CD4-positive, CD25-positive, alpha-beta regulatory T cell (primary cell): ENCODE data around the gene UBE4B. TPM values are rescaled to one million over a fixed set of nuclear protein-coding genes. Genes with fewer than 3 reads are reported as not detected.
A peak's percentile ranks its signal among the peaks of the same experiment; 100 is the strongest.

ENCODE experiments used
- ATAC-seq, 2 donors: fragments of 150-1000 bp; cut with Tn5 transposase; one replicate each; pipeline ENCODE4 v1.10.0; 2021; ENCODE audit warnings: low read depth in 2 of 2, moderate number of reproducible peaks in 2 of 2, moderate library complexity in 1 of 2
- DNase-seq, 3 donors: peaks; one replicate each; pipeline versions ENCODE4 v3.0.0 to v3.0.0-alpha.2; 2012 to 2022; ENCODE audit warnings: mixed read lengths in 1 of 3
- H3K27ac ChIP-seq: one replicate; pipeline ENCODE4 v1.7.0; 2013; ENCODE audit warnings: mild to moderate bottlenecking, low read length; ENCODE audit not compliant: insufficient read depth, poor library complexity, severe bottlenecking
- H3K27me3 ChIP-seq: one replicate; pipeline ENCODE4 v1.7.0; 2013; ENCODE audit warnings: low read length; ENCODE audit not compliant: control insufficient read depth, insufficient read depth
- H3K36me3 ChIP-seq: one replicate; pipeline ENCODE4 v1.7.0; 2013; ENCODE audit warnings: mild to moderate bottlenecking, low read length, moderate library complexity; ENCODE audit not compliant: control insufficient read depth, insufficient read depth
- H3K4me1 ChIP-seq: 2 replicates; pipeline ENCODE4 v1.7.0; 2013; ENCODE audit warnings: mild to moderate bottlenecking, low read length; ENCODE audit not compliant: insufficient read depth, control insufficient read depth, poor library complexity, severe bottlenecking
- H3K4me3 ChIP-seq: one replicate; pipeline ENCODE4 v1.7.0; 2013; ENCODE audit warnings: low read depth, mild to moderate bottlenecking, low read length, moderate library complexity
- H3K9me3 ChIP-seq, 2 experiments: 1 replicate in 1 of 2; 2 replicates in 1 of 2; pipeline ENCODE4 v1.7.0; 2013; ENCODE audit warnings: low read length in 2 of 2, mild to moderate bottlenecking in 1 of 2, moderate library complexity in 1 of 2; ENCODE audit not compliant: control insufficient read depth in 2 of 2
- H3K27ac Mint-ChIP-seq, 3 donors: one replicate each; pipeline ENCODE4 v1.8.0; 2020 to 2022; ENCODE audit warnings: mild to moderate bottlenecking in 3 of 3, mixed read lengths in 3 of 3, moderate library complexity in 2 of 3
- H3K27me3 Mint-ChIP-seq: one replicate; pipeline ENCODE4 v1.8.0; 2022; ENCODE audit warnings: mild to moderate bottlenecking, mixed read lengths
- H3K36me3 Mint-ChIP-seq: one replicate; pipeline ENCODE4 v1.8.0; 2020; ENCODE audit warnings: mixed read lengths
- H3K4me1 Mint-ChIP-seq, 4 donors: one replicate each; pipeline ENCODE4 v1.8.0; 2020 to 2022; ENCODE audit warnings: mixed read lengths in 4 of 4, mild to moderate bottlenecking in 1 of 4
- H3K4me3 Mint-ChIP-seq, 4 donors: one replicate each; pipeline ENCODE4 v1.8.0; 2020 to 2022; ENCODE audit warnings: mild to moderate bottlenecking in 4 of 4, mixed read lengths in 4 of 4, moderate library complexity in 3 of 4
- H3K9me3 Mint-ChIP-seq, 7 donors: one replicate each; pipeline ENCODE4 v1.8.0; 2020 to 2022; ENCODE audit warnings: mixed read lengths in 7 of 7, mild to moderate bottlenecking in 3 of 7, moderate library complexity in 2 of 7
- polyA plus RNA-seq, 4 donors: library from polyadenylated mRNA; unstranded; fragments of 300-500 nt; fragmentation: Illumina TruSeq; gene quantifications; one replicate each; pipeline ENCODE4 v1.2.3, GENCODE V29; 2021
- total RNA-seq: library from RNA; stranded (reverse); gene quantifications from one replicate; pipeline ENCODE4 v1.2.3, GENCODE V29; 2022

The UBE4B gene
- total and polyA plus RNA-seq, 5 donors from 2014 or later = 8.0 to 38.7 (median 9.3) TPM

DNA sequence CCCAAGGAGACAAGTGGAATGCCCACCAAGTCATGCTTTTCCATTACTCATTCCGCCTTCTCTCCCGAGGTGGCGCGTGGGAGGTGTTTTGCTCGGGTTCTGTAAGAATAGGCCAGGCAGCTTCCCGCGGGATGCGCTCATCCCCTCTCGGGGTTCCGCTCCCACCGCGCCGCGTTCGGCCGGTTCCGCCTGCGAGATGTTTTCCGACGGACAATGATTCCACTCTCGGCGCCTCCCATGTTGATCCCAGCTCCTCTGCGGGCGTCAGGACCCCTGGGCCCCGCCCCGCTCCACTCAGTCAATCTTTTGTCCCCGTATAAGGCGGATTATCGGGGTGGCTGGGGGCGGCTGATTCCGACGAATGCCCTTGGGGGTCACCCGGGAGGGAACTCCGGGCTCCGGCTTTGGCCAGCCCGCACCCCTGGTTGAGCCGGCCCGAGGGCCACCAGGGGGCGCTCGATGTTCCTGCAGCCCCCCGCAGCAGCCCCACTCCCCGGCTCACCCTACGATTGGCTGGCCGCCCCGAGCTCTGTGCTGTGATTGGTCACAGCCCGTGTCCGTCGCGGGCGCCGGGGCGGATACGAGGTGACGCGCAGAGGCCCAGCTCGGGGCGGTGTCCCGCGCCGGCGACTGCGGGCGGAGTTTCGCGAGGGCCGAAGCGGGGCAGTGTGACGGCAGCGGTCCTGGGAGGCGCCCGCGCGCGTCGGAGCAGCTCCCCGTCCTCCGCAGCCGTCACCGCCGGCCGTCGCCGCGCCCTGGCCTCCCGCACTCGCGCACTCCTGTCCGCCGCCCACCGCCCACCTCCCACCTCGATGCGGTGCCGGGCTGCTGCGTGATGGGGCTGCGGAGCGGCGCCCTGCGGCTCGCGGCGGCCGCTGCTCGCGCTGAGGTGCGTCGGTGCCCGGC, 177.4 kb downstream of the UBE4B start, which contains the start of gene KIF1B:
KIF1B (plus strand) TSS at position 666 of the 906 bp plus-strand sequence. CDS start 21,759 bp downstream, outside the sequence.
- no peaks in the 10 kb centered on the region for H3K36me3 Mint-ChIP-seq

DNA sequence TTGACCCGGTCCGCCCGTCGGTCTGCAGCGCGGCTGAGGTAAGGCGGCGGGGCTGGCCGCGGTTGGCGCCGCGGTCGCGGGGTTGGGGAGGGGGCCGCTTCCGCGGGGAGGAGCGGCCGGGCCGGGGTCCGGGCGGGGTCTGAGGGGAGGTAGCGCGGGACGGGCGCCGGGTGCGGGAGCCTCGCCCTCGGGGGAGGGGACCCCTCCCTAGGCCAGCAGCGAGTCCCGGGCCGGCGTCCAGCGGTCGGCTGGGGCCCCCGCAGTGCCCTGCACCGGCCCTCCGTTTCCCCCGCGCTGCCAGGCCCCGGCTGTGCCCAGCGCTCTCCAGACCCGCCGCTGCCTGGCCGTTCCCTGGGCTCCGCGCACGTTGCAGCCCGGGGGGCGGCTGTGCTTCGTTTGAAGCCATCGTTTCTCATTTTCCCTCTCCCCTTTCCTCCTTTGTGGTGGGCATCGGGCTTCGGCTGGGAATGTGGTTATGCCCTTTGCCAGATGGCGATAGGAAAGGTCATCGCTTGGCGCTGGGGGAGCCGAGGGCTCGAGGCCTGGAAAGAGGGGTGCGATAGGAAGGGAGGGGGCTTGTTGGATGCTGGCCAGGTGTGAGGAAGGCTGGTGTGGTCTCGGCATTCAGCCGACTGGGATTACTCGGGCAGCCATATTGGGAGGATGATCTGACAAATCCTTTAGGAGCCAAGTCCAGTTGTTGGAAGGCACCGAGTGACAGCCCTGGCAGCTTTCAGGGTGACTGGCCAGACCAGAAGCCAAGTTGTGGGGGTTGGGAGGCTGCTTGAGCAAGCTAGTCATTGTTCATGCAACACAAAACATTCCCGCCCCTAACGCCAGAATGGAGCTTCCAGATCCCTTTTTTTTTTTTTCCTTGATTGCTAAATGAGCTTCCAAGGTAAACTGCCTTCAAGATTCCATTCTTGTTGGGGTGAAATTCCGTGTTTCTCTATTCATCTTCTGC, 178.4 kb downstream of the UBE4B start:
- peaks cover 10 to 41% (median 28%) of the 10 kb centered on the region in 4 donors for H3K4me1 Mint-ChIP-seq
- H3K9me3 ChIP-seq = no peaks in the 10 kb centered on the region
- no peaks in the 10 kb centered on the region for H3K9me3 Mint-ChIP-seq
- ATAC-seq (no peak), DNase-seq (peak in 2 of 3 donors; percentile 11 to 22)
- H3K36me3 Mint-ChIP-seq = no peaks in the 10 kb centered on the region
- peaks cover 2% of the 10 kb centered on the region for H3K27me3 ChIP-seq
- H3K4me3 ChIP-seq = peak overlapping the region; percentile 57
- H3K36me3 ChIP-seq = no peaks in the 10 kb centered on the region
- H3K4me3 Mint-ChIP-seq = peak overlapping the region; percentile 85 to 88 (median 86)
- peak overlapping the region; percentile 11 to 97 (median 89) for H3K27ac Mint-ChIP-seq
- no peaks in the 10 kb centered on the region for H3K27me3 Mint-ChIP-seq
- H3K4me1 ChIP-seq = peaks cover 16% of the 10 kb centered on the region
- H3K27ac ChIP-seq = no peak overlapping the region

More for the DNA sequence above, 177.4 kb downstream of the UBE4B start, which contains the start of gene KIF1B:
- peak within 1 kb of the TSS; percentile 49 to 90 (median 76) for H3K27ac Mint-ChIP-seq
- peaks cover 6 to 34% (median 20%) of the 10 kb centered on the region in 4 donors for H3K4me1 Mint-ChIP-seq
- H3K4me3 Mint-ChIP-seq = peak within 1 kb of the TSS; percentile 90 to 93 (median 91)
- peak; percentile 100 for ATAC-seq
- no peaks in the 10 kb centered on the region for H3K9me3 Mint-ChIP-seq
- H3K4me1 ChIP-seq = peaks cover 16% of the 10 kb centered on the region
- no peaks in the 10 kb centered on the region for H3K9me3 ChIP-seq
- peak within 1 kb of the TSS; percentile 78 for H3K4me3 ChIP-seq
- DNase-seq = peak; percentile 95 to 97 (median 96)
- H3K27me3 Mint-ChIP-seq = no peaks in the 10 kb centered on the region
- peak within 1 kb of the TSS; percentile 41 for H3K27ac ChIP-seq
- peaks cover 2% of the 10 kb centered on the region for H3K27me3 ChIP-seq
- no peaks in the 10 kb centered on the region for H3K36me3 ChIP-seq

DNA sequence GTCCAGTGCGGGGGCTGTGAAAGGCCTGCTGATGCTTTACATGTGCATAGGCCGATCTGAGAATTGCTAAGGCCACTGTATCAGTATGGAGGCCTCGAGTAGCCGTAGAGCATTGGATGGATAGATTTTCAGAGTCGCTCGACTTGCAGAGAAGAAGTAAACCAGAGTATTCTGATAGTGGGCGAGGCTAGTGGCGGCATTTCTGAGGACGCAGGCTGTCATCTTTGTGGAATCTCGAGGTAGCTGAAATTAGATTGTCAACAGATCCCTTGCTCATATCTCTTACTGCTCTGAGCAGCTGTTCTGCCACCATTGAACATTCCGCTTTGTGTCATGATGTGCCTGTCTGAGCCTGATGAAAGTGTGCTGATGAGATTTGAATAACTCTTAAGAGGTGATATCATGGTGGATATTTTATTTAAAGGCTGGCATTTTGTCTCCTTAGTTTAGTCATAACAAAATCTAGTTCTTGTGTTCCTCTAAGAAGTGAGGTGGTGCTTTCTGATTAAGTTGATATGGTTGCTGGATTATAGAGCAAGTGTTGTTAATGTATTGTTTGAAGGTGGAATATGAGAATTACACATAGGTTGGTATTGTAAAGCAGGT, 179.2 kb downstream of the UBE4B start:
- Histone ChIP-seq H3K4me3 (peak overlapping the region; percentile 57), H3K36me3 (no peaks in the 10 kb centered on the region), H3K9me3 (no peaks in the 10 kb centered on the region), H3K27me3 (peaks cover 2% of the 10 kb centered on the region), H3K27ac (no peak overlapping the region), H3K4me1 (peaks cover 16% of the 10 kb centered on the region)
- H3K4me1 Mint-ChIP-seq = peaks cover 17 to 48% (median 34%) of the 10 kb centered on the region in 4 donors
- no peaks in the 10 kb centered on the region for H3K9me3 Mint-ChIP-seq
- H3K27ac Mint-ChIP-seq = peak overlapping the region; percentile 11 to 97 (median 89)
- DNase-seq = no peak
- peak overlapping the region; percentile 85 to 88 (median 86) for H3K4me3 Mint-ChIP-seq
- ATAC-seq = no peak
- no peaks in the 10 kb centered on the region for H3K27me3 Mint-ChIP-seq
- H3K36me3 Mint-ChIP-seq = no peaks in the 10 kb centered on the region

DNA sequence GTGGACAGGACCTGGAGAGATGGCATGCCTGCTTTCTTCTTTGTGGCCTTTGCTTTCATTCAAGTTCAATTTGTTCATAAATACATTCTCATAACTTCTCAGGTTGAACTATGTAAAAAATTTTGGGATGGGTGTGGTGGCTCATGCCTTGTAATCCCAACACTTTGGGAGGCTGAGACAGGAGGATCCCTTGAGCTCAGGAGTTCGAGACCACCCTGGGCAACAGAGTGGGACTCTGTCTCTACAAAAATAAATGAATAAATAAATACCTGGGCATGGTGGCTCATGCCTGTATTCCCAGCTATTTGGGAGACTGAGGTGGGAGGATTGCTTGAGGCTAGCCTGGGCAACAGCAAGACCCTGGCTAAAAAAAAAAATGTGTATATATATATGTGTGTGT, 179.7 kb downstream of the UBE4B start:
- DNase-seq (no peak), ATAC-seq (no peak)
- no peaks in the 10 kb centered on the region for H3K27me3 Mint-ChIP-seq
- peak overlapping the region; percentile 85 to 88 (median 86) for H3K4me3 Mint-ChIP-seq
- no peaks in the 10 kb centered on the region for H3K9me3 ChIP-seq
- no peaks in the 10 kb centered on the region for H3K36me3 Mint-ChIP-seq
- peak overlapping the region; percentile 11 to 97 (median 89) for H3K27ac Mint-ChIP-seq
- no peaks in the 10 kb centered on the region for H3K9me3 Mint-ChIP-seq
- H3K36me3 ChIP-seq = no peaks in the 10 kb centered on the region
- peak overlapping the region; percentile 18 for H3K4me3 ChIP-seq
- peaks cover 16% of the 10 kb centered on the region for H3K4me1 ChIP-seq
- H3K27me3 ChIP-seq = peaks cover 2% of the 10 kb centered on the region
- no peak overlapping the region for H3K27ac ChIP-seq
- H3K4me1 Mint-ChIP-seq = peaks cover 17 to 48% (median 34%) of the 10 kb centered on the region in 4 donors

DNA sequence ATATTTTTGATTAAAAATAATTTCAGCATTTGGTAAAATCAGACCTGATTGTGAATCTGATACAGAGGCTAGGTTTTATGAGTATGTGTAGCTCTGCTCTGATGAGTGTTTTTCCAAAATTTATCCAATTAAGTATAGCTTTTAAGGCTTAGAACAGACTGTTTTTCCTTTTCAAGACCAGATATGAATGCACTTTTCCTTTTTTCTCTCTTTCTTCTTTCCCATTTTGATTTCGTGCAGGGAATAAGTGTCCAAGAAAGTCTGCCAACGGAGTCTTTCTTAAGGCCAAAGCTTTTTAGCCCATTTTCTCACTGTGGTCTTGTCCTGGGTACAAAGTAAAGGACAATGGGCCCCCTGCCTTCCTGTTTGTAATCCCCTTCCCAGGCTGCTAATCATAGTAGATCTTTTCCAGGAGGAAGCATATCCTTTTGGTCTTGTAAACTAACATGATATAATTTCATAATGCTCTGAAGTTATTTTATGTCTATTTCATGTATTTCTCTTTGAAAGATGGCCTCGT, 180.5 kb downstream of the UBE4B start:
- H3K27ac ChIP-seq = no peak overlapping the region
- peaks cover 16% of the 10 kb centered on the region for H3K4me1 ChIP-seq
- Mint-ChIP-seq H3K4me3 (peak overlapping the region in 1 of 4 donors; percentile 66), H3K9me3 (no peaks in the 10 kb centered on the region), H3K27ac (peak overlapping the region in 1 of 3 donors; percentile 64), H3K4me1 (peaks cover 17 to 54% (median 37%) of the 10 kb centered on the region in 4 donors), H3K36me3 (no peaks in the 10 kb centered on the region), H3K27me3 (no peaks in the 10 kb centered on the region)
- H3K4me3 ChIP-seq = no peak overlapping the region
- no peaks in the 10 kb centered on the region for H3K36me3 ChIP-seq
- no peaks in the 10 kb centered on the region for H3K9me3 ChIP-seq
- ATAC-seq = no peak
- H3K27me3 ChIP-seq = peaks cover 2% of the 10 kb centered on the region
- no peak for DNase-seq

DNA sequence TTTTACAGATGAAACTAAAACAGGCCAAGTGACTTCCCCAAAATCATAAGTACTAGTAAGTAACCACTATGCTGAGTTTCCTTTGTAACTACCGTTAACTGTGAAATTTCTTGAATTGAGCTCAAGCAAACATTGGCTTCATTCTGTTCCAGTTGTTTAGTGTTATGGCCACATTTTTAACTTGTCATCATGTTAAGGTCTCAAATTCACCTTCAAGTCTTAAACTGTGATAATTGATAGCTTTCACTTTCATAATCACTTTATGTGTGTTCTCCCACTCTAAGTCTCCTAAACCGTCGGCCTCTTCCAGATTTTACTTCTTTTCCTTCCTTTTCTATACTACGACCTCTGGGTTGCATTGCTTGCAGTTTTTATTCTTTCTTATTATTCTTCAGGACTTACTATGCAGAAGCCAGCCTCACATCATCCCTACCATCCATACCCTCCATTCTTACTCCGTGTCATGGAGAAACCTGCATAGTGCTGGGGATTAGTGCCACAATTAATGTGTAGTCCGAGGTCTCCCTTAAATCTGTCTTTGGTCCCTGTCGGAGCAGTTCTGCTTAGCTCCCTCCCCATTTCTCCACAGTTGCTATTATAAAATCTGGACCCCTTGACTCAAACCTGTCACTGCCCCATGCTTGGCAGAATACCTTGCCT, 183.5 kb downstream of the UBE4B start:
- H3K4me1 Mint-ChIP-seq = peaks cover 17 to 49% (median 33%) of the 10 kb centered on the region in 4 donors
- peak in 1 of 3 donors; percentile 23 for DNase-seq
- H3K9me3 ChIP-seq = no peaks in the 10 kb centered on the region
- peaks cover 7% of the 10 kb centered on the region for H3K4me1 ChIP-seq
- H3K4me3 ChIP-seq = peak overlapping the region; percentile 63
- no peaks in the 10 kb centered on the region for H3K36me3 ChIP-seq
- H3K27ac Mint-ChIP-seq = peak overlapping the region; percentile 65 to 70 (median 67)
- no peaks in the 10 kb centered on the region for H3K27me3 Mint-ChIP-seq
- no peak for ATAC-seq
- peak overlapping the region; percentile 2 to 66 (median 56) for H3K4me3 Mint-ChIP-seq
- H3K36me3 Mint-ChIP-seq = no peaks in the 10 kb centered on the region
- H3K27me3 ChIP-seq = no peaks in the 10 kb centered on the region
- H3K9me3 Mint-ChIP-seq = no peaks in the 10 kb centered on the region
- no peak overlapping the region for H3K27ac ChIP-seq
